Keratinocyte (primary cell): ENCODE data around the gene PAFAH2. TPM values are rescaled to one million over a fixed set of nuclear protein-coding genes. Genes with fewer than 3 reads are reported as not detected.

ENCODE experiments used
- DNase-seq: peaks from one replicate; pipeline ENCODE4 v3.0.0-alpha.2; 2011; ENCODE audit warnings: low read depth, missing footprints, low spot score
- FAIRE-seq: peaks from 2 replicates; lab custom pipeline; 2011; peaks lifted over from hg19 to GRCh38; lab: Jason Lieb, UNC
- H2AFZ ChIP-seq: 2 replicates; pipeline ENCODE4 v1.6.0; 2012; ENCODE audit warnings: low read length, control low read depth, inconsistent platforms; ENCODE audit not compliant: control insufficient read depth
- H3K27ac ChIP-seq: 2 replicates; pipeline ENCODE4 v1.5.1; 2011; ENCODE audit warnings: low read length; ENCODE audit not compliant: control insufficient read depth, insufficient read depth
- H3K27me3 ChIP-seq: 3 replicates; pipeline ENCODE4 v1.6.0; 2011; ENCODE audit warnings: low read length; ENCODE audit not compliant: control insufficient read depth, insufficient read depth; ENCODE audit errors: extremely low read depth
- H3K36me3 ChIP-seq, 2 experiments: 2 replicates in 1 of 2; 3 replicates in 1 of 2; pipeline ENCODE4 v1.5.1; 2011; ENCODE audit warnings: low read length in 2 of 2, mild to moderate bottlenecking in 1 of 2; ENCODE audit not compliant: control insufficient read depth in 2 of 2, insufficient read depth in 2 of 2; ENCODE audit errors: extremely low read depth in 1 of 2
- H3K4me1 ChIP-seq: 3 replicates; pipeline ENCODE4 v1.5.1; 2011; ENCODE audit warnings: low read length; ENCODE audit not compliant: control insufficient read depth, insufficient read depth; ENCODE audit errors: extremely low read depth
- H3K4me2 ChIP-seq: 3 replicates; pipeline ENCODE4 v1.6.0; 2011; ENCODE audit warnings: low read depth, low read length; ENCODE audit not compliant: control insufficient read depth, insufficient read depth; ENCODE audit errors: extremely low read depth
- H3K4me3 ChIP-seq, 3 experiments: fragments of 200-600 bp in 1 of 3; sonication (generic) in 1 of 3; 2 replicates in 2 of 3; 3 replicates in 1 of 3; pipeline ENCODE4 v1.5.1; 2011 to 2016; ENCODE audit warnings: low read length in 3 of 3, mild to moderate bottlenecking in 3 of 3, control low read depth in 2 of 3, inconsistent platforms in 1 of 3, low read depth in 1 of 3, mixed read lengths in 1 of 3, mixed run types in 1 of 3, moderate library complexity in 1 of 3; ENCODE audit not compliant: control insufficient read depth in 2 of 3, insufficient read depth in 2 of 3; ENCODE audit errors: extremely low read depth in 1 of 3
- H3K79me2 ChIP-seq: 2 replicates; pipeline ENCODE4 v1.6.0; 2012; ENCODE audit warnings: low read length; ENCODE audit not compliant: control insufficient read depth, insufficient read depth
- H3K9ac ChIP-seq: 3 replicates; pipeline ENCODE4 v1.6.0; 2011; ENCODE audit warnings: low read length; ENCODE audit not compliant: control insufficient read depth, insufficient read depth; ENCODE audit errors: extremely low read depth
- H3K9me1 ChIP-seq: 3 replicates; pipeline ENCODE4 v1.6.0; 2011; ENCODE audit warnings: low read length; ENCODE audit not compliant: control insufficient read depth, insufficient read depth; ENCODE audit errors: extremely low read depth
- H3K9me3 ChIP-seq: 2 replicates; pipeline ENCODE4 v1.5.1; 2012; ENCODE audit warnings: low read depth, low read length; ENCODE audit not compliant: control insufficient read depth
- H4K20me1 ChIP-seq: 3 replicates; pipeline ENCODE4 v1.6.0; 2011; ENCODE audit warnings: low read length; ENCODE audit not compliant: control insufficient read depth, insufficient read depth; ENCODE audit errors: extremely low read depth
- CTCF ChIP-seq, 3 experiments: IDR thresholded peaks in 1 of 3; conservative IDR thresholded peaks in 1 of 3; optimal IDR thresholded peaks in 1 of 3; 2 replicates in 2 of 3; 3 replicates in 1 of 3; pipeline versions ENCODE3 to v1.5.1; 2011; ENCODE audit warnings: low read length in 3 of 3, mild to moderate bottlenecking in 3 of 3, moderate library complexity in 2 of 3, control low read depth in 1 of 3, inconsistent platforms in 1 of 3; ENCODE audit not compliant: insufficient read depth in 2 of 3; ENCODE audit errors: extremely low read depth in 1 of 3
- EZH2 ChIP-seq: IDR thresholded peaks from one replicate; pipeline ENCODE4 v1.6.1; 2012; ENCODE audit warnings: inconsistent platforms, mild to moderate bottlenecking, low read length, moderate library complexity
- dilution Hi-C: fragments of 300-500 bp; cut with MboI; formaldehyde crosslinking; loops from one replicate; pipeline ENCODE4 v1.7.0; 2020; ENCODE audit warnings: low sequenced_read_pairs; ENCODE audit not compliant: extremely low pct_ligation_motif_present
- polyA plus RNA-seq, 5 experiments: library from polyadenylated mRNA; depleted of rRNA in 3 of 5; stranded (reverse) in 3 of 5; stranded (forward) in 1 of 5; unstranded in 1 of 5; fragments of >200 nt; gene quantifications; 1 replicate in 1 of 5; 2 replicates in 3 of 5; 3 replicates in 1 of 5; pipeline versions ENCODE4 v1.2.1 to v1.2.3, GENCODE V29; 2011 to 2012; ENCODE audit warnings: missing spikeins in 2 of 5, low read depth in 1 of 5, low replicate concordance in 1 of 5

Gene PAFAH2
- polyA plus RNA-seq, 1 donor (not counting 4 experiments of a cell fraction or from before 2014, with no cell fraction given): 15.5 TPM

- FAIRE-seq: no peak
- Histone ChIP-seq H3K27ac (no peak overlapping the region), H2AFZ (no peak overlapping the region), H3K4me2 (no peak overlapping the region), H3K9ac (no peak overlapping the region), H4K20me1 (no peaks in the 10 kb centered on the region), H3K36me3 (no peaks in the 10 kb centered on the region), H3K4me1 (peaks cover 13% of the 10 kb centered on the region), H3K27me3 (no peaks in the 10 kb centered on the region), H3K9me3 (no peaks in the 10 kb centered on the region), H3K79me2 (no peaks in the 10 kb centered on the region), H3K4me3 (no peak overlapping the region), H3K9me1 (no peaks in the 10 kb centered on the region)
- dilution Hi-C loops: no loop called here
- TF ChIP-seq EZH2 (no peak), CTCF (optimal IDR thresholded peaks at IDR 0.05 in 1 of 3, IDR thresholded peaks at IDR 0.05 in 1 of 3, conservative IDR thresholded peaks at IDR 0.05 in 1 of 3; ENCODE audit: extremely low read depth in 1 of 3, insufficient read depth in 2 of 3, low read length in 3 of 3) (no peak)
- DNase-seq: no peak
These were observed 19.7 kb upstream of the PAFAH2 start for GRCh38 chr1:26017606-26018005.

DNA sequence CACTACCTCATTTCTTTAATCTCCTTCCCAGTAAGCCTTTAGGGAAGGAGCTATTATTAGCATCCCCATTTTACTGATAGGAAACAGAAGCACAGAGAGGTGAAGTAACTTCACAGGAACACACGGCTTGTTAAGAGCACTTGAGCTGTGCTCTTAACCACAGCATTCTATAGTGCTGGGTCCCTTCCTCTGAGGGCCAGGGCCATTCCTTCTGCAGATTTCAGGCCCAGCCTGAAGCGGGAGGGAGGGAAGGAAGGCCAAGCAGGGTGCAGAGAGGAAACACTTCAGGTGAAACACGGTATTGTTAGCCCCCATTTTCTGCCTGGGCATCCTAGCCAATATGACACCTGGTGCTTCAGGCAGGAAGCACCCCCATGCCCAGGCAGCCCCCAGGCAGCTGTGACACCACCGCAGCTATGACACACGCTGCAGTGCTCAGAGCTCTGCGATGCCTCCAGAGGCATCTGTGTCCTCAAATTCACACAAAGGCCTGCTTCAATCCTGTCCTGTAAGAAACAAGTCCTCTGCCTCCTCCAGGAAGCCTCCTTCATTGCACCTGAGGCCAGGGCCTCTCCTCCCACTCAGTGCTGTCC, 19.2 kb upstream of the PAFAH2 start:
- Histone ChIP-seq H2AFZ (no peak overlapping the region), H3K79me2 (no peaks in the 10 kb centered on the region), H3K4me1 (peaks cover 13% of the 10 kb centered on the region), H4K20me1 (no peaks in the 10 kb centered on the region), H3K9me1 (no peaks in the 10 kb centered on the region), H3K36me3 (no peaks in the 10 kb centered on the region), H3K27me3 (no peaks in the 10 kb centered on the region), H3K4me2 (no peak overlapping the region), H3K9me3 (no peaks in the 10 kb centered on the region), H3K9ac (no peak overlapping the region), H3K27ac (no peak overlapping the region), H3K4me3 (no peak overlapping the region)
- TF ChIP-seq CTCF (optimal IDR thresholded peaks at IDR 0.05 in 1 of 3, IDR thresholded peaks at IDR 0.05 in 1 of 3, conservative IDR thresholded peaks at IDR 0.05 in 1 of 3; ENCODE audit: extremely low read depth in 1 of 3, insufficient read depth in 2 of 3, low read length in 3 of 3): no peak
- no peak for TF ChIP-seq EZH2
- DNase-seq (no peak), FAIRE-seq (no peak)
- dilution Hi-C loops: no loop called here
